K562 (cell line): ENCODE results near the gene SEZ6. TPM values are rescaled to one million over a fixed set of nuclear protein-coding genes. Genes with fewer than 3 reads are reported as not detected.

Source experiments
- ATAC-seq: fragments of 200-7000 bp; cut with Tn5 transposase; 3 replicates; pipeline ENCODE4 v1.9.1; 2020; ENCODE audit warnings: moderate library complexity
- BruUV-seq: library from RNA; stranded (reverse); fragments of 400-500 nt; replicated peaks from 2 replicates; lab custom pipeline; 2021; lab: Mats Ljungman, UMichigan
- CTCF ChIA-PET: fragments of 300-600 bp; formaldehyde crosslinking; extraction: SDS; loops from one replicate; lab custom pipeline; 2021; ENCODE audit warnings: low intra/inter-chr PET ratio; lab: Yijun Ruan, JAX
- POLR2A ChIA-PET: fragments of 300-600, 350-650 bp; sonication (Branson Sonifier 250); formaldehyde crosslinking; extraction: SDS; loops from one replicate; lab custom pipeline; 2021; ENCODE audit warnings: antibody characterized with exemption, inconsistent platforms; lab: Yijun Ruan, JAX
- DNase-seq, 4 experiments: peaks; one replicate each; pipeline versions ENCODE4 v3.0.0 to v3.0.0-alpha.2; 2011 to 2018; ENCODE audit warnings: low spot score in 3 of 4, mixed read lengths in 3 of 4; ENCODE audit errors: extremely low read depth in 1 of 4
- FAIRE-seq: peaks from 2 replicates; lab custom pipeline; 2011; peaks lifted over from hg19 to GRCh38; lab: Jason Lieb, UNC
- H2AFZ ChIP-seq: 2 replicates; pipeline ENCODE4 v1.6.0; 2011; ENCODE audit warnings: low read depth, low read length, control low read depth, inconsistent platforms
- H3K27ac ChIP-seq: fragments of 200-600 bp; 3 replicates; pipeline ENCODE4 v1.8.0; 2011; ENCODE audit warnings: low read depth, mild to moderate bottlenecking, control low read depth, inconsistent platforms, low read length, moderate library complexity, mixed read lengths; ENCODE audit errors: extremely low read depth
- H3K27me3 ChIP-seq, 2 experiments: fragments of 300-600 bp in 1 of 2; 2 replicates in 1 of 2; 3 replicates in 1 of 2; pipeline versions ENCODE4 v1.6.0 to v1.8.0; 2011; ENCODE audit warnings: inconsistent platforms in 2 of 2, low read length in 2 of 2, mild to moderate bottlenecking in 1 of 2, mixed read lengths in 1 of 2, moderate library complexity in 1 of 2; ENCODE audit not compliant: control insufficient read depth in 2 of 2, insufficient read depth in 2 of 2
- H3K36me3 ChIP-seq: fragments of 300-600 bp; 3 replicates; pipeline ENCODE4 v1.8.0; 2011; ENCODE audit warnings: mild to moderate bottlenecking, low read length, inconsistent platforms; ENCODE audit not compliant: control insufficient read depth, insufficient read depth
- H3K4me1 ChIP-seq, 2 experiments: fragments of 200-600 bp in 1 of 2; replicated peaks in 1 of 2; 2 replicates in 1 of 2; 3 replicates in 1 of 2; pipeline versions ENCODE4 v1.5.1 to v1.8.0; 2011; ENCODE audit warnings: inconsistent platforms in 2 of 2, low read length in 2 of 2, mild to moderate bottlenecking in 1 of 2, mixed read lengths in 1 of 2, moderate library complexity in 1 of 2; ENCODE audit not compliant: control insufficient read depth in 2 of 2, insufficient read depth in 2 of 2
- H3K4me2 ChIP-seq: 2 replicates; pipeline ENCODE4 v1.6.1; 2011; ENCODE audit warnings: low read length, control low read depth, inconsistent platforms, mixed read lengths; ENCODE audit not compliant: insufficient read depth
- H3K4me3 ChIP-seq: fragments of 200-600 bp; sonication (generic), shearing (Covaris generic); 2 replicates; pipeline ENCODE4 v1.5.1; 2016; ENCODE audit warnings: control low read depth, inconsistent platforms
- H3K79me2 ChIP-seq: fragments of 200-600 bp; 3 replicates; pipeline ENCODE4 v1.8.0; 2011; ENCODE audit warnings: low read length, inconsistent platforms; ENCODE audit not compliant: control insufficient read depth, insufficient read depth
- H3K9ac ChIP-seq, 2 experiments: 2 replicates each; pipeline versions ENCODE4 v1.6.0 to v1.6.1; 2011; ENCODE audit warnings: low read depth in 2 of 2, low read length in 2 of 2, control low read depth in 1 of 2, inconsistent platforms in 1 of 2, mild to moderate bottlenecking in 1 of 2, mixed read lengths in 1 of 2; ENCODE audit not compliant: insufficient read depth in 1 of 2
- H3K9me1 ChIP-seq: one replicate; pipeline ENCODE4 v1.6.0; 2011; ENCODE audit warnings: inconsistent platforms, mild to moderate bottlenecking, low read length, moderate library complexity; ENCODE audit not compliant: control insufficient read depth, insufficient read depth
- H3K9me3 ChIP-seq: replicated peaks from 2 replicates; pipeline ENCODE4 v1.5.1; 2011; ENCODE audit warnings: low read depth, low read length, inconsistent platforms; ENCODE audit not compliant: control insufficient read depth, insufficient read depth
- H4K20me1 ChIP-seq: replicated peaks from 2 replicates; pipeline ENCODE4 v1.6.1; 2011; ENCODE audit warnings: low read length, inconsistent platforms, mixed read lengths; ENCODE audit not compliant: control insufficient read depth, insufficient read depth
- ARHGAP35 ChIP-seq: fragments of 450-650 bp; IDR thresholded peaks from 2 replicates; pipeline ENCODE4 v1.6.1; 2018; ENCODE audit not compliant: partially characterized antibody
- BHLHE40 ChIP-seq: IDR thresholded peaks from 2 replicates; pipeline ENCODE4 v1.6.1; 2011; ENCODE audit warnings: low read length, improper control_type of control experiment
- DDX20 ChIP-seq: fragments of 450-650 bp; IDR thresholded peaks from 2 replicates; pipeline ENCODE4 v1.6.1; 2016; ENCODE audit warnings: missing genetic modification characterization, low read depth, mild to moderate bottlenecking, missing compliant biosample characterization, moderate library complexity
- KLF1 ChIP-seq: fragments of 450-650 bp; IDR thresholded peaks from 2 replicates; pipeline ENCODE4 v1.6.1; 2016; ENCODE audit warnings: missing genetic modification characterization, missing compliant biosample characterization
- MIER1 ChIP-seq: fragments of 450-650 bp; IDR thresholded peaks from 2 replicates; pipeline ENCODE4 v1.6.1; 2016; ENCODE audit warnings: antibody characterized with exemption, mild to moderate bottlenecking, low read depth
- RB1 ChIP-seq: fragments of 450-650 bp; IDR thresholded peaks from 2 replicates; pipeline ENCODE4 v1.6.1; 2017; ENCODE audit warnings: low read depth, mild to moderate bottlenecking
- RFX1 ChIP-seq: fragments of 450-650 bp; IDR thresholded peaks from 2 replicates; pipeline ENCODE4 v1.6.1; 2016; ENCODE audit warnings: mild to moderate bottlenecking, moderate library complexity
- RFX5 ChIP-seq: IDR thresholded peaks from 2 replicates; pipeline ENCODE4 v1.6.1; 2011; ENCODE audit warnings: low read depth, mild to moderate bottlenecking, improper control_type of control experiment, low read length
- ZZZ3 ChIP-seq: fragments of 450-650 bp; IDR thresholded peaks from 2 replicates; pipeline ENCODE4 v1.6.1; 2016; ENCODE audit warnings: antibody characterized with exemption, mild to moderate bottlenecking, moderate library complexity
- WGBS: fragments of 100-300 bp; shearing (Covaris generic); methylation state at CpG from one replicate; pipeline ENCODE4 v1.1.6; 2016; ENCODE audit warnings: low coverage, mixed read lengths; ENCODE audit not compliant: insufficient coverage; ENCODE audit errors: missing lambda C conversion rate; 5-methylcytosine and 5-hydroxymethylcytosine counted together
- in situ Hi-C: fragments of 300-500 bp; cut with MboI; formaldehyde crosslinking; loops from 4 replicates; pipeline ENCODE4 v1.15.0; 2018; ENCODE audit warnings: inconsistent platforms, mixed read lengths
- intact Hi-C: fragments of 100-400 bp; cut with micrococcal nuclease; formaldehyde crosslinking; loops from 2 replicates; pipeline ENCODE4 v1.14.2; 2022
- polyA plus RNA-seq, 8 experiments: library from polyadenylated mRNA; depleted of rRNA in 4 of 8; stranded (reverse) in 5 of 8; unstranded in 3 of 8; fragments of >200 nt; fragmentation: Nextera tagmentation in 2 of 8; fragmentation: Illumina TruSeq in 1 of 8; extraction: Ambion mirVana in 2 of 8; extraction: Trizol in 1 of 8; gene quantifications; 2 replicates each; pipeline versions ENCODE4 v1.2.1 to v1.2.3, GENCODE V29; 2011 to 2014; ENCODE audit warnings: inconsistent platforms in 1 of 8, missing spikeins in 1 of 8
- total RNA-seq, 7 experiments: library from RNA; depleted of rRNA in 6 of 7; stranded (reverse); fragments of >200 nt in 6 of 7; fragmentation: Illumina TruSeq in 2 of 7; extraction: Trizol in 2 of 7; gene quantifications; 2 replicates each; pipeline versions ENCODE4 v1.2.1 to v1.2.3, GENCODE V29; 2011 to 2021; ENCODE audit warnings: low replicate concordance in 1 of 7
- TF ChIP-seq, protein P1 (sequence below): sonication (generic); formaldehyde crosslinking; IDR thresholded peaks from 2 replicates; pipeline ENCODE4 v1.8.0; 2022; ENCODE audit warnings: mild to moderate bottlenecking, missing genetic modification reagents

The SEZ6 gene
- total and polyA plus RNA-seq, 9 of the 15 experiments (the other 6 are each of a cell fraction or from before 2014, with no cell fraction given): not detected

DNA sequence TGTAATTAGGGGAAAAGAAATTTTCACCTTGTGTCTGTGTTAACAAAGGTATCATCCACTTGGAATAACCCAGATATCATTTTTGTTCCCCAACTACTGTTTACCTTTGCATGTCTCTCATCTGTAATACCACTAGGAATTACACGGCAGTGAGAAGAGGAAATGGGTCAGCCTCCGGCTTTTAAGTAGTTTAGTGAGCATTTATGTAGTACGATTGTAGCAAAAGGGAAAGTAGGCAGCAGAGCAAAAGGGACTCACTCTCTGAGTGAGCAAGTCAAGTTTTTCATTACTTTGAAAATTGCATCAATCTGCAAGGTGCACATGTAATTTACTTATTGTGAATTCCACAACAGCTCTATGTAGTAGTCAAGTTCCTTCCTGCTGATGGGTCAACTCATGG, 65.7 kb downstream of the SEZ6 start:
- ATAC-seq: no peak
- Histone ChIP-seq H3K27me3 (no peaks in the 10 kb centered on the region), H3K4me3 (no peak overlapping the region), H3K9me3 (no peaks in the 10 kb centered on the region), H3K9me1 (no peaks in the 10 kb centered on the region), H2AFZ (no peak overlapping the region), H3K27ac (no peak overlapping the region), H4K20me1 (peaks cover 6% of the 10 kb centered on the region; the same call in 1 of the 2 replicates), H3K79me2 (peaks cover 90% of the 10 kb centered on the region), H3K4me2 (no peak overlapping the region), H3K9ac (no peak overlapping the region), H3K4me1 (peaks cover 0 to 16% of the 10 kb centered on the region in 2 experiments; a peak in 3 of 5 replicates), H3K36me3 (peaks cover 74% of the 10 kb centered on the region)
- TF ChIP-seq RFX1 (no peak), RB1 (no peak), KLF1 (tag) (no peak), ZZZ3 (no peak), BHLHE40 (no peak), RFX5 (no peak), ARHGAP35 (no peak), MIER1 (no peak), DDX20 (tag) (no peak)
- TF ChIP-seq, protein P1, sequence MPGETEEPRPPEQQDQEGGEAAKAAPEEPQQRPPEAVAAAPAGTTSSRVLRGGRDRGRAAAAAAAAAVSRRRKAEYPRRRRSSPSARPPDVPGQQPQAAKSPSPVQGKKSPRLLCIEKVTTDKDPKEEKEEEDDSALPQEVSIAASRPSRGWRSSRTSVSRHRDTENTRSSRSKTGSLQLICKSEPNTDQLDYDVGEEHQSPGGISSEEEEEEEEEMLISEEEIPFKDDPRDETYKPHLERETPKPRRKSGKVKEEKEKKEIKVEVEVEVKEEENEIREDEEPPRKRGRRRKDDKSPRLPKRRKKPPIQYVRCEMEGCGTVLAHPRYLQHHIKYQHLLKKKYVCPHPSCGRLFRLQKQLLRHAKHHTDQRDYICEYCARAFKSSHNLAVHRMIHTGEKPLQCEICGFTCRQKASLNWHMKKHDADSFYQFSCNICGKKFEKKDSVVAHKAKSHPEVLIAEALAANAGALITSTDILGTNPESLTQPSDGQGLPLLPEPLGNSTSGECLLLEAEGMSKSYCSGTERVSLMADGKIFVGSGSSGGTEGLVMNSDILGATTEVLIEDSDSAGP (CRISPR knock-in tag): no peak
- in situ Hi-C loops (no loop called here), intact Hi-C loops (no loop called here)
- FAIRE-seq: no peak
- CTCF ChIA-PET: no interaction called here
- POLR2A ChIA-PET: interaction anchor here (0.7 to 3.7 kb wide), 3 partner anchors 9 to 538 kb away, joined by 4 to 24 read pairs (median 13); no protein-coding TSS in a partner anchor
- no peak for DNase-seq
- WGBS: 72% methylated on average over 3 of the region's 3 CpGs
- BruUV-seq: no TSS peak
